SK-N-SH (cell line): Measurements from ENCODE around the gene GNB1L. TPM values are rescaled to one million over a fixed set of nuclear protein-coding genes. Genes with fewer than 3 reads are reported as not detected.

ENCODE experiments used
- CTCF ChIA-PET: fragments of 300-600, 350-600 bp; formaldehyde crosslinking; extraction: SDS; loops from one replicate; lab custom pipeline; 2021; lab: Yijun Ruan, JAX
- POLR2A ChIA-PET: fragments of 350-600 bp; sonication (Branson Sonifier 250); formaldehyde crosslinking; extraction: SDS; loops from one replicate; lab custom pipeline; 2020; ENCODE audit warnings: antibody characterized with exemption, inconsistent platforms; lab: Yijun Ruan, JAX
- DNase-seq: peaks from one replicate; pipeline ENCODE4 v3.0.0; 2012
- H2AFZ ChIP-seq: fragments of 200-600 bp; sonication (generic); 2 replicates; pipeline ENCODE4 v1.8.1; 2016; ENCODE audit warnings: antibody characterized with exemption, mild to moderate bottlenecking, low read depth
- H3F3A ChIP-seq: fragments of 200-600 bp; sonication (generic); replicated peaks from 2 replicates; pipeline ENCODE3; 2016; ENCODE audit warnings: antibody characterized with exemption, mild to moderate bottlenecking; ENCODE audit not compliant: insufficient read depth
- H3K27ac ChIP-seq, 2 experiments: fragments of 200-500 bp in 1 of 2; fragments of 200-600 bp in 1 of 2; sonication (Bioruptor generic) in 1 of 2; sonication (generic), shearing (Covaris generic) in 1 of 2; 2 replicates each; pipeline versions ENCODE4 v1.5.1 to v1.6.1; 2014 to 2016; ENCODE audit warnings: low read depth in 2 of 2, inconsistent platforms in 1 of 2, low read length in 1 of 2, mild to moderate bottlenecking in 1 of 2, mixed read lengths in 1 of 2
- H3K27me3 ChIP-seq: fragments of 200-600 bp; sonication (generic), shearing (Covaris generic); 2 replicates; pipeline ENCODE4 v1.6.1; 2016; ENCODE audit warnings: mixed run types; ENCODE audit not compliant: insufficient read depth
- H3K36me3 ChIP-seq, 2 experiments: fragments of 200-500 bp in 1 of 2; fragments of 200-600 bp in 1 of 2; sonication (Bioruptor generic) in 1 of 2; sonication (generic) in 1 of 2; replicated peaks in 1 of 2; 2 replicates each; pipeline versions ENCODE3 to v1.5.1; 2014 to 2016; ENCODE audit warnings: low read length in 1 of 2, mild to moderate bottlenecking in 1 of 2; ENCODE audit not compliant: insufficient read depth in 2 of 2, control insufficient read depth in 1 of 2
- H3K4me1 ChIP-seq, 2 experiments: fragments of 200-500 bp in 1 of 2; fragments of 200-600 bp in 1 of 2; sonication (Bioruptor generic) in 1 of 2; sonication (generic), shearing (Covaris generic) in 1 of 2; 2 replicates each; pipeline versions ENCODE4 v1.5.1 to v1.6.1; 2014 to 2016; ENCODE audit warnings: low read depth in 1 of 2, low read length in 1 of 2, mixed run types in 1 of 2; ENCODE audit not compliant: insufficient read depth in 2 of 2, control insufficient read depth in 1 of 2
- H3K4me2 ChIP-seq: fragments of 200-600 bp; sonication (generic), shearing (Covaris generic); 2 replicates; pipeline ENCODE4 v1.6.1; 2017; ENCODE audit warnings: mixed run types
- H3K4me3 ChIP-seq, 2 experiments: fragments of 200-500 bp in 1 of 2; fragments of 200-600 bp in 1 of 2; sonication (Bioruptor generic) in 1 of 2; sonication (generic), shearing (Covaris generic) in 1 of 2; 2 replicates each; pipeline versions ENCODE4 v1.5.1 to v1.8.1; 2014 to 2016; ENCODE audit warnings: low read depth in 2 of 2, inconsistent platforms in 1 of 2, low read length in 1 of 2, mild to moderate bottlenecking in 1 of 2, mixed read lengths in 1 of 2, moderate library complexity in 1 of 2
- H3K79me2 ChIP-seq: fragments of 200-600 bp; sonication (generic); 2 replicates; pipeline ENCODE4 v1.8.1; 2017; ENCODE audit warnings: mild to moderate bottlenecking; ENCODE audit not compliant: insufficient read depth
- H3K9ac ChIP-seq: fragments of 200-600 bp; sonication (generic); 2 replicates; pipeline ENCODE4 v1.6.1; 2017; ENCODE audit warnings: mixed run types
- H3K9me2 ChIP-seq: fragments of 200-600 bp; sonication (generic); 2 replicates; pipeline ENCODE4 v1.6.1; 2017; ENCODE audit warnings: mixed run types
- H3K9me3 ChIP-seq: fragments of 200-600 bp; sonication (generic); 2 replicates; pipeline ENCODE4 v1.6.1; 2017; ENCODE audit warnings: mixed run types, mild to moderate bottlenecking, moderate library complexity
- H4K20me1 ChIP-seq: fragments of 200-600 bp; sonication (generic); 2 replicates; pipeline ENCODE4 v1.6.1; 2017; ENCODE audit warnings: mild to moderate bottlenecking, mixed run types; ENCODE audit not compliant: insufficient read depth
- CHD2 ChIP-seq: fragments of 150-350 bp; IDR thresholded peaks from 2 replicates; pipeline ENCODE4 v1.6.1; 2018; ENCODE audit warnings: low read length; ENCODE audit not compliant: partially characterized antibody
- CTCF ChIP-seq: fragments of 200-600 bp; sonication (generic); IDR thresholded peaks from 2 replicates; pipeline ENCODE4 v1.6.1; 2017; ENCODE audit warnings: antibody characterized with exemption, mild to moderate bottlenecking, moderate library complexity
- EZH2phosphoT487 ChIP-seq: fragments of 200-600 bp; sonication (generic); IDR thresholded peaks from 2 replicates; pipeline ENCODE4 v1.6.1; 2017; ENCODE audit warnings: low read depth, mixed run types, mild to moderate bottlenecking, antibody characterized with exemption, moderate library complexity, borderline replicate concordance
- FOXJ3 ChIP-seq: sonication (generic); formaldehyde crosslinking; IDR thresholded peaks from 2 replicates; pipeline ENCODE4 v1.5.1; 2020; ENCODE audit warnings: mild to moderate bottlenecking, missing genetic modification reagents
- FOXM1 ChIP-seq: IDR thresholded peaks from 2 replicates; pipeline ENCODE4 v1.4.0; 2012; ENCODE audit warnings: low read depth, mild to moderate bottlenecking
- JUND ChIP-seq: IDR thresholded peaks from 2 replicates; pipeline ENCODE4 v1.4.0; 2012
- MAX ChIP-seq: IDR thresholded peaks from 2 replicates; pipeline ENCODE4 v1.4.0; 2012; ENCODE audit warnings: low read depth
- MEF2A ChIP-seq: IDR thresholded peaks from 2 replicates; pipeline ENCODE4 v1.4.0; 2012; ENCODE audit warnings: low read depth, borderline replicate concordance
- MXI1 ChIP-seq: IDR thresholded peaks from 2 replicates; pipeline ENCODE4 v1.6.1; 2012; ENCODE audit warnings: mild to moderate bottlenecking, low read depth, low read length, improper control_type of control experiment
- NFIC ChIP-seq: IDR thresholded peaks from 2 replicates; pipeline ENCODE4 v1.4.0; 2012; ENCODE audit warnings: borderline replicate concordance
- NRF1 ChIP-seq: IDR thresholded peaks from 2 replicates; pipeline ENCODE4 v1.6.1; 2012; ENCODE audit warnings: low read depth, mild to moderate bottlenecking, low read length
- PBX3 ChIP-seq: IDR thresholded peaks from 2 replicates; pipeline ENCODE4; 2012
- POLR2AphosphoS5 ChIP-seq: IDR thresholded peaks from 2 replicates; pipeline ENCODE4 v1.6.1; 2012; ENCODE audit warnings: low read depth, low read length
- RAD21 ChIP-seq: IDR thresholded peaks from 2 replicates; pipeline ENCODE4 v1.6.1; 2012; ENCODE audit warnings: mild to moderate bottlenecking, low read length
- REST ChIP-seq: IDR thresholded peaks from 2 replicates; pipeline ENCODE4 v1.6.1; 2012; ENCODE audit warnings: mild to moderate bottlenecking, low read depth, low read length, moderate library complexity
- SMC3 ChIP-seq: IDR thresholded peaks from 2 replicates; pipeline ENCODE4 v1.6.1; 2012; ENCODE audit warnings: low read depth, low read length, improper control_type of control experiment
- TCF12 ChIP-seq: IDR thresholded peaks from 2 replicates; pipeline ENCODE4 v1.4.0; 2012
- TEAD4 ChIP-seq: IDR thresholded peaks from 2 replicates; pipeline ENCODE4 v1.4.0; 2012; ENCODE audit warnings: mild to moderate bottlenecking, borderline replicate concordance; ENCODE audit not compliant: insufficient read depth
- USF2 ChIP-seq: fragments of 150-350 bp; IDR thresholded peaks from 2 replicates; pipeline ENCODE4 v1.6.1; 2017; ENCODE audit warnings: antibody characterized with exemption, low read length, low read depth, borderline replicate concordance
- ZBTB33 ChIP-seq: IDR thresholded peaks from 2 replicates; pipeline ENCODE4 v1.4.0; 2012; ENCODE audit warnings: low read depth, borderline replicate concordance
- WGBS: methylation state at CpG from one replicate; pipeline ENCODE4 v1.1.6; 2017; ENCODE audit warnings: low lambda C conversion rate; 5-methylcytosine and 5-hydroxymethylcytosine counted together
- polyA plus RNA-seq, 3 experiments: library from polyadenylated mRNA; depleted of rRNA; stranded (reverse); fragments of >200 nt; gene quantifications; 2 replicates each; pipeline ENCODE4 v1.2.3, GENCODE V29; 2012

The GNB1L gene
- polyA plus RNA-seq, 1 of the 3 experiments (the other 2 are of a cell fraction) = 5.9 TPM

GRCh38 chr22:19782533-19782932, 72.1 kb downstream of the GNB1L start:
- Histone ChIP-seq H3K9ac (no peak overlapping the region), H3K4me1 (no peaks in the 10 kb centered on the region), H3K27ac (no peak overlapping the region), H3K4me3 (no peak overlapping the region), H3K9me3 (peaks cover 4% of the 10 kb centered on the region; the same call in 1 of the 2 replicates), H3F3A (no peaks in the 10 kb centered on the region), H3K36me3 (no peaks in the 10 kb centered on the region), H4K20me1 (no peaks in the 10 kb centered on the region), H3K79me2 (no peaks in the 10 kb centered on the region), H3K27me3 (no peaks in the 10 kb centered on the region), H3K4me2 (no peak overlapping the region), H2AFZ (no peak overlapping the region), H3K9me2 (no peaks in the 10 kb centered on the region)
- ChIA-PET CTCF (interaction anchor here (0.7 to 2.0 kb wide), 2 partner anchors 19 to 42 kb away, joined by 3 to 7 read pairs; no protein-coding TSS in a partner anchor), POLR2A (no interaction called here)
- 86% methylated on average over 1 of the region's 1 CpG for WGBS
- TF ChIP-seq MEF2A (no peak), JUND (no peak), PBX3 (no peak), TEAD4 (no peak), CTCF (no peak), FOXJ3 (CRISPR knock-in tag) (no peak), SMC3 (no peak), MAX (no peak), RAD21 (no peak), NFIC (no peak), CHD2 (no peak), ZBTB33 (no peak), TCF12 (no peak), USF2 (no peak), REST (no peak), EZH2phosphoT487 (no peak), FOXM1 (no peak), MXI1 (no peak), NRF1 (no peak), POLR2AphosphoS5 (no peak)
- no peak for DNase-seq
